Measurements from ENCODE around the gene TPP2. TPM values are rescaled to one million over a fixed set of nuclear protein-coding genes. Genes with fewer than 3 reads are reported as not detected.

The TPP2 gene
- polyA plus RNA-seq, 1 donor (not counting 4 experiments of a cell fraction or from before 2014, with no cell fraction given), result 41.2 TPM

DNA sequence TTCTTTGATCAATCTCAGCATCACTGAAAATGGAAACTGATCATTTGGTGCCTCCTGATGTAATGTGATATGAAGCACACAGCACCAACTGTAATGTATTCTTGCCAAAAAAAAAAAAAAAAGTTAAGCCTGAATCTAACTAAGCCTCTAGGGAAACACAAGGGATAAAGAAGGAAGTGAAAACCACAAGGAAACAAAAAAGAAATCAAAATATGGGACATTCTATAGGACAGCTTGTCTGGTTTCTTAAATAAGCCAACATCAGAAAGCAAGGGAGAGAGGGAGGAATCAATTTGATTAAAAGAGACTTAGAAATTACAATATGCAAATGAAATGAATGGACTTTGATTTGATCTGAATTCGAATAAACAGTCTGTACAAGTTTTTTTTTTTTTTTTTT, 118.7 kb downstream of the TPP2 start:
- Histone ChIP-seq H3K27ac (ENCODE audit: control insufficient read depth, insufficient read depth, low read length) (no peak overlapping the region), H3K9me3 (ENCODE audit: control insufficient read depth, low read depth, low read length) (no peaks in the 10 kb centered on the region), H3K36me3 (ENCODE audit: control insufficient read depth in 2 of 2, extremely low read depth in 1 of 2, insufficient read depth in 2 of 2, low read length in 2 of 2) (no peaks in the 10 kb centered on the region), H2AFZ (ENCODE audit: control insufficient read depth, low read length) (no peak overlapping the region), H3K79me2 (ENCODE audit: control insufficient read depth, insufficient read depth, low read length) (no peaks in the 10 kb centered on the region), H3K4me1 (ENCODE audit: control insufficient read depth, extremely low read depth, insufficient read depth, low read length) (no peaks in the 10 kb centered on the region), H3K4me3 (ENCODE audit: control insufficient read depth in 2 of 3, extremely low read depth in 1 of 3, insufficient read depth in 2 of 3, low read depth in 1 of 3, low read length in 3 of 3) (no peak overlapping the region), H3K9me1 (ENCODE audit: control insufficient read depth, extremely low read depth, insufficient read depth, low read length) (no peaks in the 10 kb centered on the region), H3K9ac (ENCODE audit: control insufficient read depth, extremely low read depth, insufficient read depth, low read length) (no peak overlapping the region), H4K20me1 (ENCODE audit: control insufficient read depth, extremely low read depth, insufficient read depth, low read length) (no peaks in the 10 kb centered on the region), H3K4me2 (ENCODE audit: control insufficient read depth, extremely low read depth, insufficient read depth, low read depth, low read length) (no peak overlapping the region), H3K27me3 (ENCODE audit: control insufficient read depth, extremely low read depth, insufficient read depth, low read length) (no peaks in the 10 kb centered on the region)
- dilution Hi-C loops (cut with MboI; ENCODE audit: extremely low pct_ligation_motif_present, low sequenced_read_pairs), result no loop called here
- DNase-seq (ENCODE audit: low read depth, low spot score), result no peak
- no peak for FAIRE-seq
- TF ChIP-seq, protein P1, sequence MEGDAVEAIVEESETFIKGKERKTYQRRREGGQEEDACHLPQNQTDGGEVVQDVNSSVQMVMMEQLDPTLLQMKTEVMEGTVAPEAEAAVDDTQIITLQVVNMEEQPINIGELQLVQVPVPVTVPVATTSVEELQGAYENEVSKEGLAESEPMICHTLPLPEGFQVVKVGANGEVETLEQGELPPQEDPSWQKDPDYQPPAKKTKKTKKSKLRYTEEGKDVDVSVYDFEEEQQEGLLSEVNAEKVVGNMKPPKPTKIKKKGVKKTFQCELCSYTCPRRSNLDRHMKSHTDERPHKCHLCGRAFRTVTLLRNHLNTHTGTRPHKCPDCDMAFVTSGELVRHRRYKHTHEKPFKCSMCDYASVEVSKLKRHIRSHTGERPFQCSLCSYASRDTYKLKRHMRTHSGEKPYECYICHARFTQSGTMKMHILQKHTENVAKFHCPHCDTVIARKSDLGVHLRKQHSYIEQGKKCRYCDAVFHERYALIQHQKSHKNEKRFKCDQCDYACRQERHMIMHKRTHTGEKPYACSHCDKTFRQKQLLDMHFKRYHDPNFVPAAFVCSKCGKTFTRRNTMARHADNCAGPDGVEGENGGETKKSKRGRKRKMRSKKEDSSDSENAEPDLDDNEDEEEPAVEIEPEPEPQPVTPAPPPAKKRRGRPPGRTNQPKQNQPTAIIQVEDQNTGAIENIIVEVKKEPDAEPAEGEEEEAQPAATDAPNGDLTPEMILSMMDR (optimal IDR thresholded peaks at IDR 0.05 in 1 of 3, IDR thresholded peaks at IDR 0.05 in 1 of 3, conservative IDR thresholded peaks at IDR 0.05 in 1 of 3; ENCODE audit: extremely low read depth in 1 of 3, insufficient read depth in 2 of 3, low read length in 3 of 3), result no peak
- TF ChIP-seq EZH2 (IDR thresholded peaks at IDR 0.05; ENCODE audit: low read length), result no peak

DNA sequence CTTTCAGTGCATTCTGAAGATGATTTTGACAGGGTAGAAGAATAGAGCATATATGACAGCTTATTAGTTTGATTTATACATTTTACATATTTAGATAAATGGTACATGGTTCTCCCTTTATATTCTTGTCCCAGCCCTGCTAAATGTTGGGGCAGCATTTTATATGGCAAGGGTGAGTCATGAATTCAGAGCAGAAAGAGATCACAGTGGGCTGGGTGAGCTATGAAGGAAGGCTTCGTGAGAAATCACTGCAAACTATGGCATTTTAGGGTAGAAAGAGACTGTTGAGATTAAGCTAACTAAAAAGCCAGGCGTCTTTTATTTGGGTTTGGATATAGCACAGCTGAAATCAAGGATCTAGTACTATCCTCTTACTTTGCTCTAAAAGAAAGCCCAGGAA, 122.0 kb downstream of the TPP2 start:
- DNase-seq (ENCODE audit: low read depth, low spot score) (no peak), FAIRE-seq (no peak)
- no peaks in the 10 kb centered on the region for H3K27me3 ChIP-seq (ENCODE audit: control insufficient read depth, extremely low read depth, insufficient read depth, low read length)
- dilution Hi-C loops (cut with MboI; ENCODE audit: extremely low pct_ligation_motif_present, low sequenced_read_pairs), result no loop called here
- no peak for TF ChIP-seq EZH2 (IDR thresholded peaks at IDR 0.05; ENCODE audit: low read length)
- TF ChIP-seq, protein P1 (optimal IDR thresholded peaks at IDR 0.05 in 1 of 3, IDR thresholded peaks at IDR 0.05 in 1 of 3, conservative IDR thresholded peaks at IDR 0.05 in 1 of 3; ENCODE audit: extremely low read depth in 1 of 3, insufficient read depth in 2 of 3, low read length in 3 of 3), result no peak
- no peak overlapping the region for H3K9ac ChIP-seq (ENCODE audit: control insufficient read depth, extremely low read depth, insufficient read depth, low read length)
- H3K4me2 ChIP-seq (ENCODE audit: control insufficient read depth, extremely low read depth, insufficient read depth, low read depth, low read length), result no peak overlapping the region
- no peaks in the 10 kb centered on the region for H3K79me2 ChIP-seq (ENCODE audit: control insufficient read depth, insufficient read depth, low read length)
- no peak overlapping the region for H3K27ac ChIP-seq (ENCODE audit: control insufficient read depth, insufficient read depth, low read length)
- no peaks in the 10 kb centered on the region for H3K36me3 ChIP-seq (ENCODE audit: control insufficient read depth in 2 of 2, extremely low read depth in 1 of 2, insufficient read depth in 2 of 2, low read length in 2 of 2)
- no peaks in the 10 kb centered on the region for H3K9me3 ChIP-seq (ENCODE audit: control insufficient read depth, low read depth, low read length)
- no peaks in the 10 kb centered on the region for H4K20me1 ChIP-seq (ENCODE audit: control insufficient read depth, extremely low read depth, insufficient read depth, low read length)
- no peaks in the 10 kb centered on the region for H3K4me1 ChIP-seq (ENCODE audit: control insufficient read depth, extremely low read depth, insufficient read depth, low read length)
- H3K4me3 ChIP-seq (ENCODE audit: control insufficient read depth in 2 of 3, extremely low read depth in 1 of 3, insufficient read depth in 2 of 3, low read depth in 1 of 3, low read length in 3 of 3), result no peak overlapping the region
- no peak overlapping the region for H2AFZ ChIP-seq (ENCODE audit: control insufficient read depth, low read length)
- no peaks in the 10 kb centered on the region for H3K9me1 ChIP-seq (ENCODE audit: control insufficient read depth, extremely low read depth, insufficient read depth, low read length)
